Hematopoietic multipotent progenitor cell treated with erythropoietin and hydrocortisone succinate and interleukin-3 and kit ligand, for 4 days (in vitro differentiated cells): ENCODE measurements around the gene TARS3.
A peak's percentile ranks its signal among the peaks of the same experiment; 100 is the strongest.

Experiments
- DNase-seq: peaks from one replicate; pipeline ENCODE4 v3.0.0-alpha.2; 2015

The TARS3 gene

DNA sequence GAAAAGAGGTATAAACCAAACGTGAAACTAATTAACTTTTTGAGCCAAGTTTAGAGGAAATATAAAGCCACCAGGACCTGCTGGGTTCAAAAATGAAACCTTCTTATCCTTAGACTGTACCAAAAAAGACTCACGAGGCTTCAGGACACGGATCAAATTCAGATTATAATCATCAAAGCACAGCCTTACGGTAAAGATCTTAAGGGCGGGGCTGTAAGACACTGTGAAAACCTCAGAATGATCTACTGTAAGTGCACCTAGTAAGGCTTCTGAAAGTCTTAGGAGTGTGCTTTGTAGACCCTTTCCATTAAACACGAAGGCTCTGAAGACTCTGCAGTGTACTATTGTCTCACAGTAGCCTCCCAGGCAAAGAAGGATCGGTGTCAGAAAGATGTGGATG, 26.8 kb downstream of the TARS3 start:
- no peak for DNase-seq

GRCh38 chr15:101696829-101697228, 27.4 kb downstream of the TARS3 start:
- DNase-seq, result no peak

- DNase-seq, result no peak
These were observed 30.0 kb downstream of the TARS3 start for GRCh38 chr15:101694261-101694660.

DNA sequence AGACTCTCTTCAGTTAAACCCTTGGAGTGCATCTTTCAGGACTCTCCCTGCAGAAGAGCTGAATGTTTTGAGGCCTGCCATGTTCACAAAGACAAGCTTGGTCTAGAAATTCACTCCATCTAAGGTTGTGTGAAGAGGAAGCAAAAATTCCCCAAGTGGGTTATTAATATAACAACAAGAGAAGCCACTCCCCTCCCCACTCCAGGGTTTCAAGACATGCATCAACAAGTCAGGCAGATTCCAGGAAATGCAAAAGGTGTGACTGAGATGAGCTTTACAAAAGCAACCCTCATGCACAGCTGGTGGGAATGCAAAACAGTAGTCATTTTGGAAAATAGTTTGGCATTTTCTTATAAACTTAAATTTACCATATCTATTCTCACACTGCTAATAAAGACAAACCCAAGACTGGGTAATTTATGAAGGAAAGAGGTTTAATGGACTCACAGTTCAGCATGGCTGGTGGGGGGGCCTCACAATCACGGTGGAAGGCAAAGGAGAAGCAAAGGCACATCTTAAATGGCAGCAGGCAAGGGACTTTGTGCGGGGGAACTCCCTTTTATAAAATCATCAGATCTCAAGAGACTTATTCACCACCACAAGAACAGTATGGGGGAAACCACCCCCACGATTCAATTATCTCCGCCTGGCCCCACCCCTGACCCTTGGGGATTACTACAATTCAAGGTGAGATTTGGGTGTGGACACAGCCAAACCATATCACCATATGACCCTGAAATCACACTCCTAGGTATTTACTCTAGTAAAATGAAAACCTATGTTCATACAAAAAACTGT, 31.3 kb downstream of the TARS3 start:
- no peak for DNase-seq

DNA sequence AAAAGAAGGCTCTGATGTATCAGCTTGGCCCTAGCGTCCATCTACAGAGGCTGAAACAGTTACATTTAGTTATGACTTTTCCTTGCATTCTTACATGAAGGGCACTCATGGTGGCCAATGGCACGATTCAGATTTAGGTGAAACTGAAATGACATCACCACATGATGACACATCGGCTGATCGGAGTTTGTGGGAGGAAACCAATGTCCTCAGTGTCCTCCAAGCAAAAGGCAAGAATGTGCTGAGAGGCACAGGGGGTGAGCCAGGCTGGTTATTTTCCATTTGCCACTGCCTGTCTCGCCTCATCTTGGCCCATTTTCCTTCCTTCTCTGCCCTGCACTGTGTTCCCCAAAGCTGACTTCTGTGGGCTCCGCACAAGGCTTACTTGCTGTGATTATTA, 34.4 kb downstream of the TARS3 start:
- DNase-seq, result no peak

DNA sequence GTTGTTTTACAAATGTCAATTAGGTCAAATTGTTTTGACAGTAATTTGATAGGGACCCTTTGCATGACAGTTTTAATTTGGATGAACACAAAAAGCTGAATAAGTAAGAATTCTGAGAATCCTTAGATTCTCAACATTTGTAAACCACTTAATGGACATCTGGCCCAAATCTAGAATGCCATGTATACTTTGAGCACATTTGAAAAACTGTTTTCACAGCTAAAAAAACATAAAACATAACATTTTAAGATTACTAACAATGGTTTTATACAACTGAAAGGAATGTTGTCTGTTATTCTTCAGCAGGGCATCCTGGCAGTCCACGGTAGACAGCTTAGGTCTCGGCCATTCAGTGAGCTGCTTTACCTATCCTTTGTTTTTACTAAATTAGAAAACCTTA, 37.6 kb downstream of the TARS3 start:
- DNase-seq, result no peak

- no peak for DNase-seq
These were observed 39.4 kb downstream of the TARS3 start for GRCh38 chr15:101684877-101685276.

GRCh38 chr15:101684384-101684783, 39.9 kb downstream of the TARS3 start:
- DNase-seq, result no peak

GRCh38 chr15:101679806-101680205, 44.5 kb downstream of the TARS3 start:
- DNase-seq, result no peak

DNA sequence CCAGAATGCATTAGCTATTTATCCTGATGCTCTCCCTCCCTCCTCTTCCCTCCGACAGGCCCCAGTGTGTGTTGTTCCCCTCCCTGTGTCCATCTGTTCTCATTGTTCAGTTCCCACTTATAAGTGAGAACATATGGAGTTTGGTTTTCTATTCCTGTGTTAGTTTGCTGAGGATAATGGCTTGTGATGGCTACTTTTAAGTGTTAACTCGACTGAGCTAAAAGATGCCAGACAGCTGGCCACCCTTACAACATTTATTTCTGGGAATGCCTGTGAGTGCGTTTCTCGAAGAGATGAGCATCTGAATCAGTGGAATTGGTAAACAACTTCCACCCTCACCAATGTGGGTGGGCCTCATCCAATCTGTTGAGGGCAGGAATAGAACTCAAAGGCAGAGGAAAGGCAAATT, 47.3 kb downstream of the TARS3 start:
- DNase-seq, result no peak

- DNase-seq, result no peak
These were observed 48.3 kb downstream of the TARS3 start for GRCh38 chr15:101675796-101676582.

DNA sequence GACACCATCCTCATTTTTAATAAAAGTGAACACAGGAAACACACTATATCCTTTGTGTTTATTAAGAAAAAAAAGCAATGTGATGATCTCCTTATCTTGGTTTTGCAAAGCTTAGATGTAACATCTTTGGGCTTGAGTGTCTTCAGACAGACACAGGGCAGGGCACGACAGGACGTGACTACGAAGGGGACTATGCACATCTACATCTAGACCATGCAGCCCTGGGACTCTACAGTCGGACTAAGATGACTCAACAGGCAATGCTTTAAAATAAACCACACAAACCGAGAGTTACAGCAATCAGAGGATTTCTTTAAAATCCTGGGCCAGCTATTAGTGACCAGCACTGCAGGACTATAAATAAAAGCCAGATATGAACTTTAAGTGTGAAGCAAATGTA, 49.3 kb downstream of the TARS3 start:
- DNase-seq, result no peak

GRCh38 chr15:101672298-101672697, 52.0 kb downstream of the TARS3 start:
- no peak for DNase-seq

GRCh38 chr15:101669744-101670143, 54.5 kb downstream of the TARS3 start:
- no peak for DNase-seq

GRCh38 chr15:101667881-101668280, 56.4 kb downstream of the TARS3 start:
- DNase-seq, result no peak

- DNase-seq, result peak; percentile 42
These were observed 59.9 kb downstream of the TARS3 start for GRCh38 chr15:101664303-101664913.

DNA sequence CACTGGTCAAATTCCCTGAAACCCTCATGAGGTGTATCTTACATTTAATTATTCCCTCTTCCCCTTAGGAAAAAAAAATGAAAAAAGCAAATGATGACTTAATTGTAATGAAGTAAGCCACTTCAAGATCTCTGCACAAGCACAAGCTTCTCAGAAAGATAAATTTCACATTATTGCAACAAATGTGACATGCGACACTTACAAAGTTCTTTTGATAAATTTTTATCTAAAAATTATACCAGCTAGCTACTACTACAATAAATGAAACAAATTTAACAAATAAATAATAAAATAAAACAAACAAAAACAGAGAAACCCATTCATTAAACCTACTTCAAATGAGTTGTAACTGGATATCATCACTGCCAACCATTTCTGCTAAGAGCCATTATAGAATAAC, 62.1 kb downstream of the TARS3 start:
- DNase-seq, result no peak

DNA sequence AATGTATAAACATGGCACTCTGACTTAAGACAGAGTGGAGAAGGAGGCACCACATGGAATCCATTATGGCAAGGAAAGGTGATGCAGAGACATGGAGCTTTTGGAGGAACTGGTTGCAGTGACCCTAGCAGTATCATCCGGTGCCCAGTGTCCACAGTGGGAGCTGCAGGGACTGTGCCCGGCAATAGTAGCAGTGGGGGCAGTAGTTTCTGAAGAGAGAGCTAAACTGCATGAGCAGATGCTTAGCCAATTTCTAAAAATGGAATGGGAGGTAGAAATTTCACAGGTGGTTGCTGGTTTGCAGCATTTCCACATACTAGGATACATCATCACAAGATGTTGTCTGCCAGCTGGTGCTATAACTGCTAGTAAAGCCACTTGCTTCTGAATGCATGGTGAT, 64.3 kb downstream of the TARS3 start:
- DNase-seq, result no peak

DNA sequence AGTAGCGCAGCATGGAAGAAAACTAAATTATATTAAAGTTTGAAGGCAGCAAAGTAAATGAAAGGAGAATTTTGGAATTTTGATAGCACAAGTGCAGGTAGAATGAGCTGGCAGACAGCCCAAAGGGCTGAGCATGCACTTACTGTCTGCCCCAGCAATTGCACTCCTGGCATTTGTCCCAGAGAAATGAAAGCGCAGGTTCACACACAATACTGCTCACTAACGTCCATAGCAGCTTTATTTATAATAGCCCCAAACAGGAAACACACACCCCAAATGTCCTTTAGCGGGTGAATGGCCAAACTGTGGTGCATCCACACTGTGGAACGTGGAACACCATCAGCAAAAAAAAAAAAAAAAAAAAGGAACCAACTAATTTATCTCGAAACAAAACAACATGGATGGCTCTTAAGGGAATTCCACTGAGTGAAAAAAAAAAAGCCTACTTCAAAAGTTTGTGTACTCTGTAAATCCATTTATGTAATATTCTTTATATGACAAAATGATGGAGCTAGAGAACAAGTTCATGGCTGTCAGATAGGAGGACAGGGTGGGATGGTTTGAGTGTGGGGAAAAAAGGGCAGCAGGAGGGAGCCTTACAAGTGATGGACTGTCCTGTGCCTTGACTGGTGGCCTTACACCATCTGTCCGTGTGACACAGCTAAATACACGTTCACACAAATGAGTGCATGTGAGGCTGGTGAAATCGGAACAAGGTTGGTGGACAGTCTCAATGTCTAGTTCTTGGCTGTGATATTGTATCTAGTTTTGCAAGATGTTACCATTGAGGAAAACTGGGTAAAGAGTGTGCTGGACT, 66.1 kb downstream of the TARS3 start:
- DNase-seq, result peak; percentile 64

DNA sequence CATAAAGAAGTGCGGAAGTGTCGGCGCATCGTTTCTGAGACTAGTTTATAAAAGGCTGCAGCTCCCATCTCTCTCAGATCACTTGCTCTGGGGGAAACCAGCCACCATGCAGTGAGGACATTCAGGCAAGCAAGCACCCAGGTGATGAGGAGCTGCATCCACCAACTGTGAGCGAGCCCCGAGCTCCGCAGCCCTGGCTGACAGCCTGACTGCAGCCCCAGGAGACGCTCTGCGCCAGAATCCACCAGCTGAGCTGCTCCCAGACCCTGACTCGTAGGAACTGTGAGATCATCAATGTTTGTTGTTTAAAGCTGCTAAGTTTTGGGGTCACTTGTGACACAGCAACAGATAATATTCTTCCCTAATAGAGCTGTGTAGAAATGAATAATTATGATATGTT, 67.1 kb downstream of the TARS3 start:
- DNase-seq, result no peak

- DNase-seq, result peak; percentile 47
These were observed 69.5 kb downstream of the TARS3 start for GRCh38 chr15:101654624-101655337.

DNA sequence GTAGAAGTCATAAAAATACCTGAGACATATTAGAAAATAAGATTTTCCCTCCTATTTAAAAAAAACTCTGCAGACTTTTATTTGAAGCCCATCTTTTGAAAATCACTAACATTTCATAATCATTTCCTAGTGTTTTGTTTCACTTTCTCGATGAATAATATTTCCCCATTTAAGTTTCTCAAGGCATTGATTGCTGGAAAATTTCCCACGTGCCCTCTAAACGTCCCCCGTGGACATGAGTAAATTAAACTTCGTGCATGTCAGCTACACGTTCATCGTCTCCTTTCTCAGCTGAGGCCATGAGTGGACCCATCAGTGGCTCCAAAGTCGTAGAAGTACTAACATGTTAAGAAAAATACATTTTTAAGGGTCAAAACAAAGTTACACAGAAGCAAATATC, 70.1 kb downstream of the TARS3 start:
- no peak for DNase-seq
